ENCODE measurements around the gene PPP2R5A.

Gene PPP2R5A

DNA sequence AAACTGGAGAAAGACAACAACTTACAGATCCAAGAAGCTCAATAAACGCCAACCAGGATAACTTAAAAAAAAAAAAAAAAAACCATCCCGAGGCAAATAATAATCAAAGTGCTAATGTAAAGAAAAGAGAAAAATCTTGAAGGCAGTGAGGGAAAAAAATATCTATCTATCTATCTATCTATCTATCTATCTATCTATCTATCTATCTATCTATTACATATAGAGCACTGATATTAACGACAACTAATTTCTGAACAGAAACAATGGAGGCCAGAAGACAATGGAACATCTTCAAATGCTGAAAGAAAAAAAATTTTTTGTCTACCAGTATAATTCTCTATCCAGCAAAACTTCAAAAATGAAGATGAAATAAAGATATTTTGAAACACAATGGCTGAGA is 111.4 kb downstream of the PPP2R5A start:
- TF ChIP-seq, protein P1, sequence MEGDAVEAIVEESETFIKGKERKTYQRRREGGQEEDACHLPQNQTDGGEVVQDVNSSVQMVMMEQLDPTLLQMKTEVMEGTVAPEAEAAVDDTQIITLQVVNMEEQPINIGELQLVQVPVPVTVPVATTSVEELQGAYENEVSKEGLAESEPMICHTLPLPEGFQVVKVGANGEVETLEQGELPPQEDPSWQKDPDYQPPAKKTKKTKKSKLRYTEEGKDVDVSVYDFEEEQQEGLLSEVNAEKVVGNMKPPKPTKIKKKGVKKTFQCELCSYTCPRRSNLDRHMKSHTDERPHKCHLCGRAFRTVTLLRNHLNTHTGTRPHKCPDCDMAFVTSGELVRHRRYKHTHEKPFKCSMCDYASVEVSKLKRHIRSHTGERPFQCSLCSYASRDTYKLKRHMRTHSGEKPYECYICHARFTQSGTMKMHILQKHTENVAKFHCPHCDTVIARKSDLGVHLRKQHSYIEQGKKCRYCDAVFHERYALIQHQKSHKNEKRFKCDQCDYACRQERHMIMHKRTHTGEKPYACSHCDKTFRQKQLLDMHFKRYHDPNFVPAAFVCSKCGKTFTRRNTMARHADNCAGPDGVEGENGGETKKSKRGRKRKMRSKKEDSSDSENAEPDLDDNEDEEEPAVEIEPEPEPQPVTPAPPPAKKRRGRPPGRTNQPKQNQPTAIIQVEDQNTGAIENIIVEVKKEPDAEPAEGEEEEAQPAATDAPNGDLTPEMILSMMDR (IDR thresholded peaks at IDR 0.05) = no peak

DNA sequence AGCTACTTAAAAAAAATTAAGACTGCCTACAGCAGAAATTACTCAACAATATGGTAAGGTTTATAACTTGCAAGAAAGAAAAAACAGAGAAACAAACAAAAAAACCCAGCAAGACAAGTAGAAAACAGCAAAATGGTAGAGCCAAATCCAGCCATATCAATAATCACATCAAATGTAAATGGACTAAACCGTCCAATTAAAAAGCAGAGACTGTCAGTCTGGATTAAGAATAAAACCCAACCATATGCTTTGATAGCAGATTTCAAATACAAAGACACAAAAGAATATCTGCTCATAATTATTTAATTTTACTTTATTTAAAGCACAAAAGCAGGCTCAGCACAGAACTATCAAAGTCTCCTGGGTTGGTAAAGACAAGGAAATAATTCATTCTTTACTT is 112.0 kb downstream of the PPP2R5A start:
- TF ChIP-seq, protein P1 (IDR thresholded peaks at IDR 0.05) = no peak

DNA sequence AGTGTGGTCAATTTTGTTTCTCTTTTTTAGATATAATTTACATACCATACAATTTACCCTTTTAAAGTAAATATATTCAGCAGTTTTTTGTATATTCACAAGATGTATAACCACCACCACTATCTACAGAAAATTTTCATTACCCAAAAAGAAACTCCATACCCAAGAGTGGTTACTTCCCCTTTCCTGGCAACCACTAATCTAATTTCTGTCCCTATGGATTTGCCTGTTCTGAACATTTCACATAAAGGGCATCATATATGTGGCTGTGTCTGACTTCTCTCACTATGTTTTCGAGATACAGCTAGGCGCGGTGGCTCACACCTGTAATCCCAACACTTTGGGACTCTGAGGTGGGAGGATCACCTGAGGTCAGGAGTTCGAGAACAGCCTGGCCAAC is 115.8 kb downstream of the PPP2R5A start:
- TF ChIP-seq, protein P1 (IDR thresholded peaks at IDR 0.05) = no peak

DNA sequence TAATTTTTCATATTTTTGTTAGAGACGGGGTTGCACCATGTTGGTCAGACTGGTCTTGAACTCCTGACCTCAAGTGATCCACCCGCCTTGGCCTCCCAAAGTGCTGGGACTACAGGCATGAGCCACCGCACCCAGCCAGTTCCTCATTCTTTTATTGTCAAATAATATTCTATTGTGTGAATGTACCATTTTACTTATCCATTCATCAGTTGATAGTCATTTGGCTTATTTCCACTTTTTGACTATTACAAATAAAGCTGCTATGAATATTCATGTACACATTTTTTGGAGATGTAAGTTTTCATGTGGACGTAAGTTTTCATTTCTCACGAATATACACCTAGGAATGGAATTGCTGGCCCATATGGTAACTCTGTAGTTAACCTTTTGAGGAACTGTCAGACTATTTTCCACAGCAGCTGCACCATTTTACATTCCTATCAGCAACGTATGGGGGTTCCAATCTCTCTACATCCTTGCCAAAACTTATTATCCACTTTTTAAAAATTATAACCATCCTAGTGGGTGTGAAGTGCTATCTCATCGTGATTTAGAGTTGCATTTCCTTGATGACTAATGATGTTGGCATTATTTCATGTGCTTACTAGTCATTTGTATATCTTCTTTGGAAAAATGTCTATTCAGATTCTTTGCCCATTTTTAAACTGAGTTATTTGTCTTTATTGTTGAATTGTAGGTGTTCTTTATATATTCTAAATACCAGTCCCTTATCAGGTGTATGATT is 116.8 kb downstream of the PPP2R5A start:
- TF ChIP-seq, protein P1 (IDR thresholded peaks at IDR 0.05) = no peak

DNA sequence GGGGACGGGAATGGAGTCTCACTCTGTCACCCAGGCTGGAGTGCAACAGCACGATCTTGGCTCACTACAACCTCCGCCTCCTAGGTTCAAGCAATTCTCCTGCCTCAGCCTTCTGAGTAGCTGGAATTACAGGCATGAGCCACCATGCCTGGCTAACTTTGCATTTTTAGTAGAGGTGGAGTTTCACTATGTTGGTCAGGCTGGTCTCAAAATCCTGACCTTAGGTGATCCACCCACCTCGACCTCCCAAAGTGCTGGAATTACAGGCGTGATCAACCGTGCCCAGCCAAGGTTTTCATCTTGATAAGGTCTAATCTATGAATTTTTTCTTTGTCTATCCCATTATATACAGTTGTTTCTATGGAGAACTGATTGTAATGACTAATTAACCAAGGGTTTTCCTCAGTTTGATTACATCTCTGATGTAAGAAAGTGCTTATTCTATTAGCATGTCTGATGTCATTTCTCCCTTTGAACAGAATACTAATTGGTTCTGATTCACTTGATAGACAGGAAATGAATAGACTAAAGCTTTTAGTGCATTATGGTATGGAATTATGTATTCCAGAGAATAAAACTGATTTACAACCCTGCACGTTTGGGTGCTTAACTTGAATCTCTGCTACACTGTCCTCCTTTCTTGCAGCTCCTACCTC is 117.6 kb downstream of the PPP2R5A start:
- TF ChIP-seq, protein P1 (IDR thresholded peaks at IDR 0.05) = no peak

DNA sequence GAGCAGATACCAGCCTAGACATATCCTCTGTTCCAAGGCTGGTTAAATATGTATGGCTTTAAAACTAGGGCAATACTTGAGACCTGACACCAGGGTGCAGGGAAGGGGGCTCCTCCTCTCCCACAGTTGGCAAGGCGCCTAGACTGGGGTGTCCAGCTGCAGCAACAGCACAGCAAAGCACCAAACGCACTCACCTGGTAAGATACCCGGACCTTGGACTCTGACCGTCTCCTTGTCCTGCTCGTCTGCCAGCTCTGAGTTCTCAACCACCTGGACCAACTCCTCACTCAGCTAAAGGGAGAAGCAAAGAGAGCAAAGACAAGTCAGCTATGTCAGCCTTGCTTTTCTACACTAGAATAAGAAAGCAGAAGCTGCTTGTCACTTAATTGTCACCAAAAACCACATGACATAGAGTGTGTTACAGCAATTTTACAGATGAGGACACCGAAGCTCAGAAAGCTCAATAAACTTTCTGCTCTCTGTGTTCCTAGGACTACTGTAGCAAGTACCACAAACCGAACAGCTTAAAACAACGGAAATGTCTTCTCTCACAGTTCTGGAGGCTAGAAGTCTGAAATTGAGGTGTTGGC is 125.1 kb downstream of the PPP2R5A start:
- TF ChIP-seq, protein P1 (IDR thresholded peaks at IDR 0.05) = no peak
